GM15510 (cell line): ENCODE data around the gene CBX6.

ENCODE experiments used
- POLR2A ChIP-seq: IDR thresholded peaks from 3 replicates; pipeline ENCODE4 v1.6.1; 2011; ENCODE audit warnings: borderline replicate concordance; ENCODE audit not compliant: insufficient read length; ENCODE audit errors: extremely low read depth

The CBX6 gene

DNA sequence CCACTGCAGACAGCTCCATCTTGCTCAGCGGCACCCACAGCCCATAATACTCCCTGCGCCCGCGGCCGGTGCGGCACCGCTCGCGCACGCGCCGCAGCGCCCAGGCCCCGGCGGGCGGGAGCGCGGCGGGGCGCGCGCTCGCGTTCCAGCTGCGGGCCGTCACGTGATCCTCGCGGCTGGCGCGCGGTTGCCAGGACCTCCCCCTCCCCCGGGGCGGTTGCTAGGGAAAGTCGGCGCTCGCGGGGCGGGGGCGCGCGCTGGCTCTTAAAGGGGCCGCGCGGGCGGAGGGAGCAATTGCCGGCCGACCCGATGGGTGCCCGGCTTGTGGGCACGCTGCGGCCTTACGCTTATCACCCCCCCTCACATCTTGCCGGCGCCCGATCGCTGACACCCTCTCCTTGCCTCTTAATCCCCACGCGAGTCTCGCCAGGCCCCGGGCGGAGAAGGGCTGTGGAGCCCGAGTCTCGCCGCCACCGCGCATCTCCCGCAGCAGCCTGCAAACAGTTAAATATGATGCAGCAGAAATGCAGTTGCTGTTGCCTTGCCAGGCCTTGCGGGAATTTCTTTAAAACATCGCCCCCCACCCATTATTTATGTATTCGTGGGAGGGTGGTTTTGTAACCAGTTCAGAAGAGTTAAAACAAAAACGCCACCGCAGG lies at the start of gene CBX6:
Gene CBX6 (minus strand): TSS at position 45 of the 659 bp plus-strand sequence. CDS start 26 bp downstream, at position 19.
- peak; percentile 77 for TF ChIP-seq POLR2A

DNA sequence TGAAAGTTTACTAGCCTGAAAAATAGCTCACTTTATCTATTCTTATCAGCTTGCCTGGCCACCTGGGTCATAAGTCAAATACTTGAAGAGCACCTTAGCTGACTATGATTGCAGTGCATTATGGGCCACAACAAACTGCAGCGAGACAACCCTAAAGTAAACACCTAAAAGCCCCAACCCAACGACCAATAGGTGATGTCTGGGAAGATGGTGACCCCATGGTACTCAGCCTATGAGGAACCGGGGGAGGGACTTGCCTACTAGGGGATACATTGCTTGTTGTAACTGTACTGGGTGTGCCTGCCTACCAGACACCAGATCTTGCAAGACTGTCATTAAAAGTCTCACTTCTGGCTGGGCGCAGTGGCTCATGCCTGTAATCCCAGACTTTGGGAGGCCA lies 49.8 kb upstream of the CBX6 start:
- no peak for TF ChIP-seq POLR2A

DNA sequence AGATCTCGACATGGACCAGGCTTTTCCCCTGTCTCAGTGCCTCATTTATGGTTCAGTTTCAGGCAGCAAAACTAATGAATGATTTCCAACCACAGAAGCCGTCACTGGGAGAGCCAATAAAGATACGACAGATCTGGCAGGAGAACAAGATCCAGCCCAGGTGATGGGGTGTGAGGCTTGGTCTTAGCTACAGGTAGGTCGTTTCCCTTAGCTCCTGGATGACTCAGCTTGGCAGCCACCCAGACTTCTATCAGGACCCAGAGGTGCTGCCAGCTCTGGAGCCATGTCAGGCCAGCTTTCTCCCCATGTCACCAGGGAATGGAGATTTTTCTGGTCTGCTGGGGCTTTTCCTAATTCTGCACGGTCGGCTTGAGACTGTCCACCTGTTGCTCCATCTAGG lies 49.1 kb upstream of the CBX6 start:
- no peak for TF ChIP-seq POLR2A

DNA sequence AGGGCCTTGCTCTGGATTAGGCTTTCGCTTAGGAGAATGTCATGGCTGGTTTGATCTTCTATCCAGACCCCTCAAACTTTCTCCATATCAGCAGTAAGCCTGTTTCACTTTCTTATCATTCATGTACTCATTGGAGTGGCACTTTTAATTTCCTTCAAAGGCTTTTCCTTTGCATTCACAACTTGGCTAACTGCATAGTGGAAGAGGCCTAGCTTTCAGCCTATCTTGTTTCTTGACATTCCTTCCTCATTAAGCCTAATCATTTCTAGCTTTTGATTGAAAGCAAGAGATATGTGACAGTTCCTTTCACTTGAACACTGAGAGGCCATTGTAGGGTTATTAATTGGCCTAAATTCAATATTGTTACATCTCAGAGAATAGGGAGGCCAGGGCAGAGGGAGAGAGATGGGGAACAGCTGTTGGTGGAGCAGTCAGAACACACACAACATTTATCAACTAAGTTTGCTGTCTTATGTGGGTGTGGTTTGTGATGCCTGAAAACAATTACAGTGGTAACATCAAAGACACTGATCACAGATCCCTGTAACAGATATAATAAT lies 47.7 kb upstream of the CBX6 start:
- TF ChIP-seq POLR2A: no peak

DNA sequence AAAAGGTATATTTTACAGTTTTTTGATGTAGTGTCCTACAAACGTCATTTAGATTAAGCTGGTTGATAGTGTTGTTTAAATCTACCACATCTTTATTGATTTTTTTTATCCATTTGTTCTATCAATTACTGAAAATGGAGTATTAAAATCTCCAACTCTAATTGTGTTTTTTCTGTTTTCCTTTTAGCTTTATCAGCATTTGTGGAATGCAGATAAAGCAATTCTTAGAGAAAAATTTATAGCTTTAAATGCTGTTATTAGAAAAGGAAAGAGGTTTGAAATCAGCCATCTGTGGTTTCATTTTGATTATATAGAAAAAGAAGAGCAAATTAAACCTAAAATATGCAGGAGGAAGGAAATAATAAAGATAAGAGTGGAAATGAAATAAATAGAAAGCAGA lies 39.4 kb upstream of the CBX6 start:
- TF ChIP-seq POLR2A: no peak

DNA sequence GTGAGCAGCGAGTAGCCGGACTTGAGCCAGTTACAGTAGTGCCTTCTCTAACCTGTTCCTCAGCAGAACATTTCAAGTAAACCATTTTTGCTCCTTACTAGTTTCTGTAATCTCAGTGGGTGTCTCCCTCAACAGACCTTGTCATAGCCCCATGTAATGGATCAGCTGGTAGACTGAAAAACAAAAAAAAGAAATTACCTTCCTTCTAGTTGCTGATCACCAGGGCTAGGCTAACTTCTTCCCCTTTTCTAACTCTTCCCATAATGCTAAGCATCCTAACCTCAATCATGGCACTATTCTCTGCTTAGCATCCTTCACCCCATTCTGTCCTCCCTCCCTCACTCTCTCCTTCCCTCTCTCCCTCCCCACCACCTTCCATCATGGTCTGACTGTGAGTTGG lies 35.8 kb upstream of the CBX6 start:
- no peak for TF ChIP-seq POLR2A

DNA sequence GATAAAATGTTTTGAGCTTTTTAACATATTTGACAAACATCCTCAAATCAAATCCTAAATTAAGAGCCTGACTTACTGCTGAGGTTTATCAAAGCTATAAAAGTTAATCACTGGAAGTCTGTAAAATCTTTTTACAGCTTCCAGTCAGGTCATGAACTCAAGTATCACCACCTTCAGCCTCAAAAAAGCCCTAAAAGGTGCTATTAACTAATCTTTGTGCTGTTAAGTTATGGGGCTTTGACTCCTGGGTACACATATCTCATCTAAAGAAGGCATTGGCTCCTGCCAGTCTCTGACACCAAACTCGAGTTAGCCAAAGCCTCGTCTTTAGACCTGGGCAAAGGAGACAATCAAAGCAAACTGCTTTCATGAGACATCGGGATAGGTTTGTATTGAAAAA lies 34.0 kb upstream of the CBX6 start:
- no peak for TF ChIP-seq POLR2A

DNA sequence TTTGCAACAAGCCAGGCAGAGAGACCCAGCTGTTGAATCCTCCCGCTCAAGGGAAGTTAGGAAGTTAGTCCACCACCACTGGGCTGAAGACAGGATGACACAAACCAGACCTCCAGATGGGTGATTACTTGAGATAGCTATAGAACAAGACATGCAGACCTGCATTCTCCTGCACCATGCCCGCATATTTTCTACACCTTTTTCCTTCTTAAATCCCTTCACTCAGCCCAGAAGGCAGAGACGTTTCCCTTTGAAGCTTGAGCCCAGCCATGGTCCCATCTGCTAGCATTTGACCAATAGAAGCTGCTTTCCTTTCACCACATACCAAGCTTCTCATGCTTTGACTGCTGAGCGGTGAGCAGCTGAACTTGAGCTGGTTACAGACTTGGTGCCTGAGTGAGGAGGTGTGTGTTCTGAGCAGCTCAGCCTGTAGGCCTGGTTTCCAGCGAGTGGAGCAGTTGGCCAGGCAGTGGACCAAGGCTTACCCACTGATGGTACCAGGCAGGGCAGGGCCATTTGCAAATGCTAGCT lies 29.2 kb upstream of the CBX6 start:
- no peak for TF ChIP-seq POLR2A

DNA sequence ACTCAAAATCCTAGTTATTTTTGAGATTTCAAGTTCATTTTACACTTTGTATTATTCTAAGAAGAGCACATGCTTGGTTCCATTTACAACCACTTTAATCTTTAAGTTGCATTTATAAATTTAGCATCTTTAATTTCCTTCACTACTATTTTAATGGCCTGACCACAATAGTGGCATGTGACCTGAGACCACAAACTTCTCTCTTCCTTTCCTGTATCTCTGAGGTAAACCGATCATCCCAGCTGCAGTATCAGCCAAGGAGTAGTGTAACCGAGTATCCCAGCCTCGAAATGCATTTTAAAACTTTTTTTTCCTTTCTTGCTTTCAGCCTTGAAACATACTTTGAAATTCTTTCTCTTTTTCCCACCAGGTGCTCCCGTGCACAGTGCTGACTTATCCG lies 28.7 kb upstream of the CBX6 start:
- TF ChIP-seq POLR2A: no peak

DNA sequence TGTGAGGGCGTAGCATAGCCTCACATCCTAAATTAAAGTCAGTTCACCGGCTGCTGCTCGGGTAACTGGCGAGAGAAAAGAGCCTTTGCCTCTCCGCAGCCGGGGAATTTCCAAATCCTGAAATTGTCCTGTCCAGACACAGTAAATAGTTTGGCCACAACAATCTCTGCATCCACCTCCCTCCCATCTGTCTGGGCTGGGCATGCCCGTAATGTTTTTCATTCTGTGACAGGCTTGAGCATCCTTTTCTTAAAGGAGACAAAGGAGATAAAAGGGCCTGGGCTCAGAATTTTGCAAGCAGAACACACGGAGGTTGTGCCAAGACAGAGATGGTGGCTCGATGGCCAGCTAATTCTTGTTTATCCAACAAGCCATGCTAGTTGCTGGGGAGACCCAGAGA lies 19.2 kb upstream of the CBX6 start:
- TF ChIP-seq POLR2A: no peak

DNA sequence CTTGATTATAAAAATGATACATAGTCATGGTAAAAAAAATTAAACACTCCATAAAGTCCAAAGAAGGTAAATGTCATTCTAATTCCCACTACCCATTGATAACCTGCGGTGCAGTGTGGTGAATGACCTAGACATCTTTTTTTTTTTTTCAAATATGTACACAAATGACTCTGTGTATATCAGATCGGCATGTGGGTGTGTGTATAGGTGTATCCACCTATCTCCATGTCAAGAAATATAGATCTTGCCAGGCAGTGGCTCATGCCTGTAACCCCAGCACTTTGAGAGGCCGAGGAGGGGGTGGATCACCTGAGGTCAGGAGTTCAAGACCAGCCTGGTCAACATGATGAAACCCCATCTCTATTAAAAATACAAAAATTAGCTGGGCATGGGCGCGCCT lies 18.4 kb upstream of the CBX6 start:
- TF ChIP-seq POLR2A: no peak

DNA sequence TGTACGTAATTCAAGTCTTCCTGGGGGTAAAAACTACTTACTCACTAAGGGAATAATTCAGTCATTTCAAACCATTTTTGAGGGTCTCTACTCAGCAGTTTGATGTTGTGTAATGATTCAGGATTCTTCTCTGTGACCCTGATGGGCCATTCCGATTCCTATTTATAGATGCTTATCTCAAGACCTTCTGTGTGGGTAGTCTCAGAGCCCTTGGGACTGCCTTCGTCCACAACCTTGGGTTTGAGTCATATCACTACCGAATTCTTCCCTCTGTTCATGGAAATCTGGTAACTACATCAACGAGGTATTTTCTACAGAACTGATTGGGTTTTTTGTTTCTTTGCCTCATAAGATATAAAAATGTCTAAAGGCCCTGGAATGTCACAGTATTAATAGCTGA lies 14.3 kb upstream of the CBX6 start:
- no peak for TF ChIP-seq POLR2A

DNA sequence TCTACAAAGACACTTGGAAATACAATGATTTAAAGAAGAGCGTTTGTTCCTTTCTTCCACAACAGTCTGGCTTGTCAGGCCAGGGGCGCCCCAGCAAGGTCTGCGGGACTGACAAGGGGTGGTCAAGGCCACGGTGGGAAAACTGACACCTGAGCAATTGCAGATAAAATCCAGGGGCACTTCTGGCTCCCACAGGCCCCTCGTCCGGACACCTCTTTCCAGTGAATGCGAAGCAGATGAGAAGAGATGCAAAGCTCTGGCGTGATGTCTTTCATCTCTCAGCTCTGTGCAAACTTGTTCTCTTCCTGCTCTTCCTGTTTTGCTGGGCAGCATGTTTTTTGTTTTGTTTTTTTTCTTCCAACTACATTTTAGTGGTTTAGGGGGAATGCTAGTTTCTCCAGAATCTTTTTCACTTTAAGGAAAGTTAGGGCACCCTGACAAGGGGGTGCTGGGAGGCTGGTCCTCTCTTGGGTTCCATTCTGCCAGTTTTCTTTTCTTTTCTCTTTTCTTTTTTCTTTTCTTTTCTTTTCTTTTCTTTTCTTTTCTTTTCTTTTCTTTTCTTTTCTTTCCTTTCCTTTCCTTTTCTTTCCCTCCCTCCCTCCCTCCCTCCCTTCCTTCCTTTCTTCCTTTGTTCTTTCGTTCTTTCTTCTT lies 11.1 kb upstream of the CBX6 start:
- no peak for TF ChIP-seq POLR2A

DNA sequence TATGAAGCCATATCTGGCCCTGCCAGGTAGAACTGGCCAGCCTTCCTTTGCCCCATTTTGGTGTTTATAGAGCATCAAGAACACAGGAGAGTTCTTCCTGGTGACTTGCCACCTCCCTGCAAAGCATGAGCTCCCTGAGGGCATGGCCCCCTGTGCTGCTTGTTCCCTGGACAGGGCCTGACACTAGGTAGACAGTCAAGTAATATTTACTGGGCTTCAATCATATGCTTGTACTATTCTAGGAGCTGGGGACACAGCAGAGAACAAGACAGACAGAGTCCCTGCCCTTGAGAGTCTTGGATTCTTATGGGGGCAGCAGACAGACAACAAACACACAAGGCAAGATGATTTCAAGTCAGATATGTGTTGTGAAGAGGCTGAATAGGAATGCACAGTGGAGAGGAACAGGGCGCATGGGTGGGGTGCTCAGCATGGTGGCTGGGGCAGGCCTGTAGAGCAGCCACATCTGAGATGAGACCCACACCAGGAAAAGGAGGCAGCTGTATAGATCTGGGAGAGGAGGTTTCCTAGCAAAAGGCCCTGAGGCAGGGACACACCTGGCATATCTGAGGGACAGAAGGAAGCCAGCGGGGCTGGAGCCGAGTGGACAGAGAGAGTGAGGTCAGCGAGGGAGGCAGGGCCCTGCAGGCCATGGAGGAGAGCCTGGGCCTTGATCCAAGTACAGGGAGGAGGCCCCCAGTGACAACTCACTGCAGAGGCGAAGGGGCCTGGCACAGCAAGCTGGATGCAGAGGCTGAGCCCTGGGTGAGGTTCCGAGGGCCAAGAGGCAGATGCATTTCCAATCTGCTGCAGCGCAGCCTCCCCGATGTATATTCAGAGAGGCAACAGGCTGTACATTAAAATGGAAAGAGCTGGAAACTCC lies 10.2 kb upstream of the CBX6 start:
- no peak for TF ChIP-seq POLR2A

DNA sequence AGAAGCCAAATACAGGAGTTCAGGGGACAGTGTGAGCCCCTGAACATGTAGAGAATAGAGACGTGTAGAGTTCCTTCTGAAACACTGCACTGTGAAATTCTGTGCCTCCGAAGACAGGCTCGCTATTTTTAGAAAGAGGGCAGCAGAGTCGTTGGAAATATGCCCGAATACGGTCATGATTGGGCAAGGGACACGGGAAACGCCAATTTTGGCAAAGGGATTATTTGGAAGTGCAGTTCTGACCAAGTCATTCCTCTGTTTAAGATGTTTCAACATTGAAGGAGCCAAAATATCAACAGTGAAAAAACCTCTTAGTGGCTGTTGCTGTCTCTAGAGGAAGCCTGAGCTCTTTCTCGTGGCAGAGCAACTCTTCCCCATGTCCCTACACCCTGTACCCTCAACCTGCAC lies 9.5 kb upstream of the CBX6 start:
- no peak for TF ChIP-seq POLR2A
